Inflammatory macrophage treated with lipopolysaccharide for 1 hour (primary cell): ENCODE results near the gene ATP2C1.
"Not testable (repeated sequence)": the region's sequence is repeated elsewhere in the genome, so short reads cannot be mapped to it uniquely, and the experiment has no call there.

Source experiments
- DNase-seq, 2 donors: peaks; one replicate each; pipeline ENCODE4 v3.0.0-alpha.2; 2020 to 2022

The ATP2C1 gene, protein sequence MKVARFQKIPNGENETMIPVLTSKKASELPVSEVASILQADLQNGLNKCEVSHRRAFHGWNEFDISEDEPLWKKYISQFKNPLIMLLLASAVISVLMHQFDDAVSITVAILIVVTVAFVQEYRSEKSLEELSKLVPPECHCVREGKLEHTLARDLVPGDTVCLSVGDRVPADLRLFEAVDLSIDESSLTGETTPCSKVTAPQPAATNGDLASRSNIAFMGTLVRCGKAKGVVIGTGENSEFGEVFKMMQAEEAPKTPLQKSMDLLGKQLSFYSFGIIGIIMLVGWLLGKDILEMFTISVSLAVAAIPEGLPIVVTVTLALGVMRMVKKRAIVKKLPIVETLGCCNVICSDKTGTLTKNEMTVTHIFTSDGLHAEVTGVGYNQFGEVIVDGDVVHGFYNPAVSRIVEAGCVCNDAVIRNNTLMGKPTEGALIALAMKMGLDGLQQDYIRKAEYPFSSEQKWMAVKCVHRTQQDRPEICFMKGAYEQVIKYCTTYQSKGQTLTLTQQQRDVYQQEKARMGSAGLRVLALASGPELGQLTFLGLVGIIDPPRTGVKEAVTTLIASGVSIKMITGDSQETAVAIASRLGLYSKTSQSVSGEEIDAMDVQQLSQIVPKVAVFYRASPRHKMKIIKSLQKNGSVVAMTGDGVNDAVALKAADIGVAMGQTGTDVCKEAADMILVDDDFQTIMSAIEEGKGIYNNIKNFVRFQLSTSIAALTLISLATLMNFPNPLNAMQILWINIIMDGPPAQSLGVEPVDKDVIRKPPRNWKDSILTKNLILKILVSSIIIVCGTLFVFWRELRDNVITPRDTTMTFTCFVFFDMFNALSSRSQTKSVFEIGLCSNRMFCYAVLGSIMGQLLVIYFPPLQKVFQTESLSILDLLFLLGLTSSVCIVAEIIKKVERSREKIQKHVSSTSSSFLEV

DNA sequence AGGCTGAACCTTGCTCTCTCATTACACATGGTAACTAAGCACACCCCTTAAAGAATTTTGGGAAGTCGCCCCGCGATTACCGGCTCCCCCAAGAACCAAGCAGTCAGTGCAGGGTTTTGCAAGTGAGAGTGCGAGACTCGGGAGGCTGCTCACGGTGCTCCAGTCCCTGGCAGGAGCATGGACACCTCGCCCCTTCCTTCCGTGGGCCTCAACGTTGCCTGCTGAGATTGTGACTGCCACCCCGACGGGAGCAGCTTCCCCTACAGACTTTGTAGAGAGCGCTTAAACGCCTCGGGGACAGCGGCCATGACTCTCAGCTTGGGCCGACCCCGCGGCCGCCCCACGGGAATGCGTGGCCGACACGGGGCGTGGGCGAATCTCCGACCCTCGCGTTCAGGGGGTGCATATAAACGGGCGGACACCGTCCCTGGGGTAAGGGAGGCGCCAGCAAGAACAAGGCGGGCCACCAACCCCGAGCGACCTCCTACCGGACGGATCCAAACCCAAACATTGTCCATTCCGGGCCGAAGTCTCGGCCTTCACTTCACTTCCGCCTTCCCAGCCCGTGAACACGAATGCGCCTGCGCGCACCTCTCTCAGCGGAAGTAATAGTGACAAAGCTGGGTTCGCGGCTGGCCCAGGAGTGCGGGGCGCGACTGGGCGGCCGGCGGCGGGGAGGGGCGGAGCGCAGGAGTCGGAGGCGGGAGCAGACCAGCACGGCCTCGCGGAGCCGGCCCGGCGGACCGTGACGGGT is at the start of gene ATP2C1:
Gene ATP2C1, plus strand, starts transcription at position 709 of the 754 bp plus-strand sequence. CDS start 686 bp downstream, outside the sequence.
- DNase-seq: peak; percentile 92 to 95

DNA sequence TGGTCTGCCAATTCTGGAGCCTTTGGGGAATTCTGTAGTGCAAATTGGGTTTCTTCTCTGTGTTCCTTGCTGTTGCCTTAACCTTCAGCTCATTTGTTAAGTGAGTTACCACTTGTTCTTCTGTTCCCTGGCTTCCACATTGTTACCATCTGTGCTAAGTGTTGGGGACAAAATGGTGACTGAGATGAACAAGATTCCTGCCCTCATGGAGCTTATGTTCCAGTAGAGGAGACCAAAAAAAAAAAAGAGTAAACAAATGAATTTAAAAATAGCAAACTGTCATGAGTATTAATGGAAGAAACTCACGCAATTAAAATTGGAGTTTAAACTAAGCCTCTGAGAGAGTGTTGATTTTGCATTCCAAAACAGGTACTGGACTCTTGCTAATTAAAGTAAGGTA is 49.4 kb upstream of the ATP2C1 start:
- no peak for DNase-seq

DNA sequence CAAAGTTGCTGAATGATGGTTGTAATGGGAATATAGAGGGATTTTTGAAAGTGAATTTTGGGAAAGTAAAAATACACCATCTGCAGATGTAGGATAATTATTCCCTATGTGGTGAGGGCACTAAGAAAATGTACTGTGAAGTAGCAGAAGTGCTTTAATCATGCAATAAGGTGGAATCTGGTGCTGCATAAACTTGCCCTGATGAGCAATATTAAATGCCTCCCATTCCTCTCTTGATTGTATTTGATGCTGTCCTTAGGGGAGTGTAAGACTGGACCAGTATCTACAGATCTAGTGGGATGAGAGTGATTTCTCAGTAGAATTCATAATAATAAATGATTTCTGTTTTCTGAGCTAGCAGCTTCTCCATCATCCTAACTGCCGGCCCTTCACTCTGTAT is 47.7 kb upstream of the ATP2C1 start:
- DNase-seq: no peak

DNA sequence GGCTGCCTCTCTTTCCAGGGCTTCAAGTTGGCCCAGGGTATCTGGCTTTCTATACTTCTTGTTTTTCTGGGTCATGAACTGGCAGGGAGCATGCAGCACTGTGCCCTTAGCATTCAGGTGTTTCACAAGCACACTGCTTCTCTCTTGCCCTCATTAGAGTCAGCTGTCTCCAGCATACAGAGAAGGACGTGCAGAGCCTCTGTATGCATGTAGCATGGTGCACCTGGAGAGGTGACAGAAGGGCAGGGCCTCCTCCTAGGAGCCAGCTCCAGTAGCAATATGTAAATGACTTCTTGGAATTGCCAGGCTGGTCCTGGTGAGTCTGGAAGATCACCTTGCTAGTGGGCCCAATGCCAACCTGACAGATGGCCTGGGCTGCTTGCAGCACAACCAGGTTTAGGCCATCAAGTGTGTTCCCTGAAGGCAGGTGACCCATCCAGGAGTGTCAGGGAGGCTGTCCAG is 44.8 kb upstream of the ATP2C1 start:
- DNase-seq: peak in 1 of 2 donors; percentile 47

DNA sequence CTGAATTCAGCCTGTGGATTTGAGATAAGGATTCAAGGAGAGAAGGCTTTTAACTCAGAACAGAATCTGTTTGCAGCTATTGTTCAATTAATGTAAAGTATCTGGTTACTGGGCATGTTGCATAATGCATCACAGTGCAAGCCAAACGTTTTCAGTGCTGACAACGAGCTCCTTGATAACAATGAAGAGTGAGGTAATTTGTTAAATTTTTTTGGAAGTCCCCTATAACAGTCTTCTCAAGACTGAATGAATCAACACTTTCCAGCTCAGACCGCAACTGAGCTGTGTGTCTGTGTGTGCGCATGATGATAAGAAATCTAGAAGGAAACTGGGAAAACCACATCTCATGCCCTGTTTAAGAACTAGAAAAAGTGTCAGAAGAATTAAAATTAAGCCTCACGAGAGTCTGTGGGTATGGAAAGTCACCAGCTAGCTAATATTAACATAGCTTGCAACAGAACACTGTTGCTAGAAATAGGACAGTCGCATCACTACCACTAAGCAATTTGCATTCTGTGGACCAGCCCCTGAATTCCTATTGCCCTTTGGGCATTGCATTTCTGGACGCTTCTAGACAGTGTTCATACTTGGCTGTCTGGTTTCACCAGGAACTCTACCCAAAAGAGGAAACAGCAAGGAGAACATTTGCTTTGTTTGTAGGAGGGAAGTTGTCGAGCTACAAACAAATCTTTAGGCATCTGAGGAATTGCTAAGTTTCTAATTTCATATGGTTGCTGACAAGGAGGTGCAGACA is 43.7 kb upstream of the ATP2C1 start:
- DNase-seq: peak; percentile 94 to 99

DNA sequence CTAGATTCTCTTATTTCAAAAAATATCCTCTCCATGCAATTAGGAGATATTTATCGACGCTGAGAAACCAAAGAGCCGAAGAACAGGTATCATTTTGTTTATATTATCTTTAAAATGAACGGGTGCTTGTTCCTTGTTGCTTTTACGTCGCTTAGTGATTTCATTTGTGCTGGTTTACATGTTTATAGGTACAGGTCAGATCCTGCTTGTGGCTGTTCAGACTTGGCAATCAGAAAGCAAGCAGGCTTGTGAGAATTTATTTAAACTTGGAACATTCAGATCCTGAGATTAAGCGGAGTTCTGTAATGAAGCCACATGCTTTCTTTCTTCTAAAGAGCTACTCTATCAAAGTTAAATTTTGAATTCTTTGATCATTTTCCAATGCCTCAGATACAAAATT is 43.0 kb upstream of the ATP2C1 start:
- DNase-seq: peak in 1 of 2 donors; percentile 43

DNA sequence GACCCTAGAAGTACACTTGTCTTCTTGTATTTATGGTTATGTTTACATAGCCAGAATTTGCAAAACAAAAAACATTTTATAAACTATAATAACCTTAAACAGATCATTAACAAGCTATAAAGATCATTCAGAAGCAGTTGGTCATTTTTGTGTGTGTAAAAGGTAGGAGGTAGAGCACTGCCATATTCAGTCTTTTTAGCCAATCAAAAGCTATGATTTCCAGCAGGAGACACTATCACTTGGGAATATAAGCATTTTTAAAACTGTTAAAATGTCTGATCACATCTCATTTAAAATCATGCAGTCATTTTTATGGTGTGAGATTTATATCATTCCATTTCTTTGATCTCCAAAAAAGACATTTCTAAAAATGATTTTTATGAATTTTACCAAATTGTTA is 42.6 kb upstream of the ATP2C1 start:
- peak; percentile 37 to 45 for DNase-seq

DNA sequence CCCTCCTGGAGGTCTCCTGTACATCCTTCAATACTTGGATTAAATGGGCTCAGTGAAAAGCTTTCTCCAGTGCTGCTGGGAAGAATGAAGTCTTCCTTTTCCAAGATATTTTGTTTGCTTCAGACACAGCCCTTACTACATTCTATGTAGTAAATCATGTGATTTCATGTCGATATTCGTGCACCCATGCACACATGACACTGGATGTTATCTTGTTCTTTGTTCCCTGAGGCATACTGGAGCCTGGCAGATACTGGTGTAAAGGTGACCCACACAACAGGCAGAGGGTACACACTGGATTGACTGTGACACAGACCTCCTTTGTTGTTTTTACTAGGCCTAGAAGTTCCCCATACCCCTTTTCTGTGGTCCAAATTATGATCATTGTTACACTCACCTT is 40.3 kb upstream of the ATP2C1 start:
- no peak for DNase-seq

DNA sequence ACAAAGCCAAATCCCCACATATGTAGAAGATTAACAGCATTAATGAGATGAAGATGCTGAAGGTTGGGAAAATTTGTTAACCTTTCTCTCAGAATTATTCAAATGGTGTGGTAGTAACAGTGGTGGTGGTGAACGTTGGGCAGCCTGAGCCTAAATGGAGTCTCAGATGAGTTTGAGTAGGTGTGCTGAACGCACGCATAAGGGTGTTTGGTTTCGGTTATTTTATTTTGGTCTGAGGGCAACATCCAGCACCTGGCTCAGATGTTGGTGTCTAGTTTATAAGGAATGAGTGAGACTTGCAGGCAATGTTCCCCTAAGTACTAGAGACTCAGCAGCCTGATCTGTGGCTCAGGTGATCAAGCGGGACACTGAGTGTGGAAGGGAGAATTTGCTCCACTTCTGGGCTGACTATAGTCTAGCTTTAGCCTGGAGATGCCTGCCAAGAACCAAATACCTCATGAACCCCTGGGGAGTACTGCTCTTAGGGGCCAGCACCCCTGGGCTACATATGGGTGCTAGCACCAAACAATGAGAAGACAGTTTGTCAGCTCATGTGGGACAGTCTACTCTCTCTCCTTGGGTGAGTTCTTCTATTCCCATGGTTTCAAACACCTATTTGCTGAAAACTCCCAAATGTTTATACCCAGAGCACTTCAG is 39.5 kb upstream of the ATP2C1 start:
- DNase-seq: no peak

DNA sequence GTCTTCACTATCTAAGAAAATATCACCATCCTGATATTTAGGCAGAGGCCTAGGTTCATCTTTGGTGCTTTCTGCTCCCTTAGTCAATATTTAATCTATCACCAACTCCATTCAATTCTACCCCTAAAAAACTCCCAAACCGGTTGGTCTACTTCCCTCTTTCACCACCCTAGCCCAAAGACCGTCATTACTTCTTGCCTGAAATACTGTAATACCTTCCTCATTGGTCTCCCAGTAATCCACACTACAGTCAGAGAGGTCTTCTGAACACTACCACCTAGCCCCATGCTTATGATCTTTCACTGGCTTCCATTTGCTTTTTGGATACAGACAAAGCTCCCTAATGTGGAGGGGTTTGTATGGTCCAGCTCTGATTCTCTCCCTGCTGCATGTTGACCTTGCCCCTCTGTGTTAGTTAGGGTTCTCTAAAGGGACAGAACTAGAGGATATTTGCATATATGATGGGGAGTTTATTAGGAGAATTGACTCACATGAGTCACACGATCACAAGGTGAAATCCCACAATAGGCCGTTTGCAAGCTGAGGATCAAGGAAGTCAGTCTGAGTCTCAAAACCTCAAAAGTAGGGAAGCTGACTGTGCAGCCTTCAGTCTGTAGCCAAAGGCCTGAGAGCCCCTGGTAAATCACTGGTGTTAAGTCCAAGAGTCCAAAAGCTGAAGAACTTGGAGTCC is 36.4 kb upstream of the ATP2C1 start:
- DNase-seq: peak; percentile 90 to 94

DNA sequence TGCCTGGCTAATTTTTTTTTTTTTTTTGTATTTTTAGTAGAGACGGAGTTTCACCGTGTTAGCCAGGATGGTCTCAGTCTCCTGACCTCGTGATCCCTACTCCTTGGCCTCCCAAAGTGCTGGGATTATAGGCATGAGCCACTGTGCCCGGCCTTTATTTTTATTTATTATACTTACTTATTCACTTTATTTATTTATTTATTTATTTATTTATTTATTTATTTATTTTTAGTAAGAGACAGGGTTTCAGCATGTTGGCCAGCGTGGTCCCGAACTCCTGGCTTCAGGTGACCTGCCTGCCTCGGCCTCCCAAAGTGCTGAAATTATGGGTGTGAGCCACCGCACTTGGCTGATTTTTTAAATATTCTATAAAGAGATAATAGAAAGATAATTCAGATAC is 31.8 kb upstream of the ATP2C1 start:
- DNase-seq: not testable (repeated sequence)

DNA sequence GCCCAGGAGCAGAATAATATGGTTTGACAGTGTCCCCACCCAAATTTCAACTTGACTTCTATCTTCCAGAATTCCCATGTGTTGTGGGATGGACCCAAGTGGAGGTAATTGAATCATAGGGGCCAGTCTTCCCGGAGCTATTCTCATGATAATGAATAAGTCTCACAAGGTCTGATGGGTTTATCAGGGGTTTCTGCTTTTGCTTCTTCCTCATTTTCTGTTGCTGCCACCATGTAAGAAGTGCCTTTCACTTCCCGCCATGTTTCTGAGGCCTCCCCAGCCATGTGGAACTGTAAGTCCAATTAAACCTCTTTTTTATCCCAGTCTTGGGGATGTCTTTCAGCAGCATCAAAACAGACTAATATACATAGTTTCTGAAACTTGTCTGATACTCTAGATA is 28.4 kb upstream of the ATP2C1 start:
- DNase-seq: peak; percentile 16 to 41

DNA sequence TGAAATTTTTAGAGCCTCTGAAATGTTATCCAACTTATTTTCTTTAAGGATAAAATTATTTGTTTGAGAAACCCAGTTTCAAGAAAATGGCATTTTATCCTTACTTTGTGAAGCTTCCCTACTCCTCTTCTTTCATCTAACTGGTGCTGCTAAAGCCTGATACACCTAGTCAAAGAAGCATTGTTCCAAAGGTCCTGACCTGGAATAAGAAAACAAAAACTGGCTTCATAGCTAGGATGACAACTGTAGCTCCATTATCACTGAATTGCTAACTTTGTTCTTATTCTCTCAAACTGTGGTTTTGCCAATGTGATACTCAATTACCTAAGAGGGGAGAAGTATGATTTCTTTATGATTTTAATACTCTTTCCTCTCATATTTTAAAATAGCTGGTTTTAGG is 27.6 kb upstream of the ATP2C1 start:
- DNase-seq: no peak

DNA sequence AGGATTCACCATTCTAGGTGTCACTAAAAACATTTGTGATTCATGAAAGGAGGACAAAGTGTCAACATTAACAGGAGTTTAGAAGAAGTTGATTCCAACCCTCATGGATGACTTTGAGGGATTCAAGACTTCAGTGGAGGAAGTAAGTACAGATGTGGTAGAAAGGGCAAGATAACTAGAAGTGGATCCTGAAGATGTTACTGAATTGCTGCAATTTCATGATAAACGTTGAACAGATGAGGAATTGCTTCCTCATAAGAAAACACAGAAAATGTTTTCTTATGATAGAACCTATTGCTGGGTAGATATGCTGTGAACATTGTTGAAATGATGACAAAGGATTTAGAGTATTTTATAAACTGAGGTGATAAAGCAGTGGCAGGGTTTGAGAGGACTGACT is 23.5 kb upstream of the ATP2C1 start:
- no peak for DNase-seq

DNA sequence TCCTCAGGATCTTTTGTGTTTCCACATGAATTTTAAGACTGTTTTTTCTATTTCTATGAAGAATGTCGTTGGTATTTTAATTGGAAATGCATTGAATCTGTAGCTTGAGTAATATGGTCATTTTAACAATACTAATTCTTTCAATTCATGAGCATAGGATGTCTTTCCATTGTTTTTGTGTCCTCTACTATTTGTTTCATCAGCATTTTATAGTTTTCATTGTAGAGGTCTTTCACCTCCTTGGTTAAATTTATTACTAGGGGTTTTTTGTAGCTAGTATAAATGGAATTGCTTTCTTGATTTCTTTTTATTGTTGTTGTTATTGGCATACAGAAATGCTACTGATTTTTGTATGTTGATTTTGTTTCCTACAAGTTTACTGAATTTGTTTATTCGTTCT is 17.3 kb upstream of the ATP2C1 start:
- DNase-seq: no peak

DNA sequence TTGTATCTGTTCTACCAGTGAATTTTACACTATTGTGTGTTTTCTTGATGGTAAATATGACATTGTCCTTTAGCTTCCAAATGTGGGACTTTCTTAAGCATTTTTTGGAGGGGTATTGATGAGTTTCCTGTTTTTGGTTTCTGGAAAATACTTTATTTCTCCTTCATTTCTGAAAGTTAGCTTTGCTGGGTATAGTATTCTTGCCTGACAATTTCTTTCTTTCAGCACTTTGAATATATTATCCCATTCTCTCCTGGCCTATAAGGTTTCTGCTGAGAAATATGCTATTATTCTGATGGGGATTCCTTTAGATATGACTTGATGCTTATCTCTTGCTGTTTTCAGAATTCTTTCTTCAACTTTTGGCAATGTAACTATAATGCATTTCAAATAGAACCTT is 15.4 kb upstream of the ATP2C1 start:
- no peak for DNase-seq

DNA sequence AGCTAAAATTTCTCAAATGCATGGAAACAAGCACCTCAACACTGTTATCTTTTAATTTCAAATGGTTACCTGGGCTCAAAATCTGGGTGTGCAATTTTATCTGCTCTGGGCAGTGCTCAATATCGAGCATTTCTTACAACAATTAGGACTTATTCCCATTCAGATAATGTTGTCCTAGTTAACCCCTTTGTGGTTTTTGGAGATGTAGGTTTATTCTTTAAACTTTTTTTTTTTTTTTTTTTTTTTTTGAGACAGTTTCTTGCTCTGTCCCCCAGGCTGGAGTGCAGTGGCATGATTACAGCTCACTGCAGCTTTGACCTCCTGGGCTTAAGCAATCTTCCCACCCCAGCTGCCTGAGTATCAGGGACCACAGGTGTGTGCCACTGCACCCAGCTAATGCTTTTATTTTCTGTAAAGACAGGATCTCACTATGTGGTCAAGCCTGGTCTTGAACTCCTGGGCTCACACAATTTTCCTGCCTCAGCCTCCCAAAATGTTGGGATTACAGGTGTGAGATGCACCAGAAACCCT is 4.4 kb upstream of the ATP2C1 start:
- DNase-seq: no peak

DNA sequence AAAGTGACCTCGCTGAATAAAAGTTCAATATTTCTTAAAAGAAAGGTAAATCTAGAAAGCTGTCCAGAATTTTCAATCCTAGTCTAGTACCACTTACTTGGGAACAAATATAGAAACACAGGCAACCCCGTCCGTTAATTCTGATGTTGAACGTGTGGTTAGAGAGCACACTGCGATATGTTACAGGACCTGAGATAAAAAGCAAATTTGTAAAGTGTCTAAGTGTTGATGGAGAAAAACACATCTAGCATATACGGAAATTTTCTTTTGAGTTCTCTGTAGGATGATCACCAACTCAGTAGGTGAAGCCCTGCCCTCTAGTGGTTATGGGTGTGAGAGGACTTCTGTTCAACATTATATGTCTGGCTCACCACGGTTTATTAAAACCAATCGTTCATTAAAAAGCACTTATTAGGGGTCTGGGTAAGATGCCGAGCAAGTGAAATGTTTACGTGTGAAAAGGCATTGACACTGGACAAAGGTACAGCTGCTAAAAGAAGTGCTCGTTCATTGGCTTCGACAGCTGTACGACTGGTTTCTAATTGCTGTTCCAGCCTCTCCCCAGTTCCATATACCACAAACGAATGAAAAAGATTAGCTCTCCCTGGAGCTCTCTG is 1.0 kb upstream of the ATP2C1 start:
- DNase-seq: peak; percentile 71 to 88

DNA sequence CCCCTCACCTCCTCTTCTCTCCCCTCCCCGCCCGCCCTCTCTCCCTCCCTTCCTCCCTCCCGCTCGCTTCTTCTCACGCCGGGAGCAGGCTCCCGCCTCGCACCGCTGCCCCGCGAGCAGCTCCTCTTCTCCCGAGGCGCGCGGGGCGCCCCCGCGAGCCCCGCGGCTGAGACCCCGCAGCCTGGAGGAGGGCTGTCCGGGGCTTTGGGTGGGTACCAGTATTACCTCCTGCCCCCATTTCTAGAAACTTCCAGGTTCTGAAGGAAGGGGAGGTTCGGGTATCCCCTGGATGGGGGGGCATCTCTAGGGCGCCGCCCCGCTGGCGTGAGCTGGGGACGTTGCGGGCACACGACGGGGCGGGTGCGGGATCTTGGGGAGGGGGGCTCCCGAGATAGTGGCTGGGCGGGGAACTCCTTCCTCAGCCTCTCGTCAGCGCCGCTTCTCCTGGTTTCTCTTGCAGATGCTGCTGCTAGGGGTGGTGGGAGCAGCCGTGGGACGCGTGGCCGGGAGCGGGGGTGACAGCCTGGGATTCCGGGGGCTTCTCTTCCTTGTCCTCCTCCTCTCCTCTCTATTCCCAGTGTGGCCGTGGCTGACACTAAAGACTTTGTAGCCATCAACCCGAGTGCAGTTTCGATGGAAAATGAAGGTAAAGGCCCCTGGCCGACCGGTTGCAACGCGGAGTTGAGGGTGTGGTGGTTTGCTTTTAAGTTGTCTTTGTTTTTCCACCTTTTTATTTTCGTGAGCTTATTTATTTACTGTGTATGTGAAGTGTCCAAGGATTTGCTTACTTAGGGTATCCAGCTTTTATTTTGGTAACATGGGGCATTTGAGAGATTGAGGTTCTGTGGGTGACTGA is 474 bp downstream of the ATP2C1 start:
- peak in 1 of 2 donors; percentile 22 for DNase-seq

DNA sequence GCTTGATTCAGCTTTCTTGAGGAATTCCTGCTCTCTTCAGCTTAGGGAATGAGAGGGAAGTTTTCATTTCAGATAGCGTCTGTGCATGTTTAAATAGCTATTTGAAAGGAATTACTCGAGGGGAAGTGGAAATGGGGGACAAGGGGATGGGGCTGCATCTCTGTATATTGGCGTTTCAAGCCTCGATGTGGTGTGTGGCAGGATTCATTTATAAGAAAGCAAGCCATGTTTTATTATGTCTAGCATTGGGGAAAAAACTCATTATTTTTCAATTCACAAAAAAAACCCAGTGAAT is 1.0 kb downstream of the ATP2C1 start:
- DNase-seq: no peak
